Hepatocyte (in vitro differentiated cells): ENCODE data around the gene SERPINA3.

Source experiments
- CTCF ChIP-seq: fragments of 200-600 bp; sonication (generic); IDR thresholded peaks from 2 replicates; pipeline ENCODE4 v1.5.1; 2016; ENCODE audit warnings: antibody characterized with exemption, mild to moderate bottlenecking; ENCODE audit not compliant: poor library complexity
- EZH2 ChIP-seq: fragments of 200-600 bp; sonication (generic); IDR thresholded peaks from 2 replicates; pipeline ENCODE4 v1.6.1; 2016; ENCODE audit warnings: antibody characterized with exemption, mild to moderate bottlenecking, borderline replicate concordance

- no peak for TF ChIP-seq CTCF
- no peak for TF ChIP-seq EZH2
These were observed 25.6 kb upstream of the SERPINA3 start for GRCh38 chr14:94586635-94587034.
